T47D (cell line): ENCODE results near the gene LRBA.
"Not testable (repeated sequence)": the region's sequence is repeated elsewhere in the genome, so short reads cannot be mapped to it uniquely, and the experiment has no call there.

Experiments
- DNase-seq, 2 experiments: peaks; one replicate each; pipeline versions ENCODE4 v3.0.0 to v3.0.0-alpha.2; 2011 to 2012; ENCODE audit warnings: low read depth in 1 of 2, low spot score in 1 of 2
- JUND ChIP-seq: IDR thresholded peaks from 2 replicates; pipeline ENCODE4 v1.6.1; 2012; ENCODE audit warnings: low read depth
- in situ Hi-C: cut with HindIII; loops from 2 replicates; pipeline ENCODE4 v1.10.0; 2016; ENCODE audit warnings: low sequenced_read_pairs, low pct_unique_long_range_greater_than_20kb

LRBA gene

GRCh38 chr4:150978738-150979575 is 36.1 kb downstream of the LRBA start:
- in situ Hi-C loops: no loop called here
- peak in 1 of 2 experiments; percentile 34 for DNase-seq
- no peak for TF ChIP-seq JUND

- in situ Hi-C loops: no loop called here
- no peak for TF ChIP-seq JUND
- DNase-seq: no peak
Observed at GRCh38 chr4:150976478-150977118, 38.5 kb downstream of the LRBA start.

- no peak for TF ChIP-seq JUND
- in situ Hi-C loops: no loop called here
- no peak for DNase-seq
Observed at GRCh38 chr4:150974750-150975149, 40.3 kb downstream of the LRBA start.

- TF ChIP-seq JUND: no peak
- no peak for DNase-seq
- in situ Hi-C loops: no loop called here
Observed at GRCh38 chr4:150974252-150974640, 40.8 kb downstream of the LRBA start.

GRCh38 chr4:150973626-150974251 is 41.3 kb downstream of the LRBA start:
- peak in 1 of 2 experiments; percentile 28 for DNase-seq
- no peak for TF ChIP-seq JUND
- in situ Hi-C loops: no loop called here

GRCh38 chr4:150972592-150972991 is 42.5 kb downstream of the LRBA start:
- no peak for TF ChIP-seq JUND
- in situ Hi-C loops: no loop called here
- no peak for DNase-seq

- in situ Hi-C loops: no loop called here
- no peak for DNase-seq
- no peak for TF ChIP-seq JUND
Observed at GRCh38 chr4:150971901-150972300, 43.2 kb downstream of the LRBA start.

GRCh38 chr4:150970685-150971151 is 44.4 kb downstream of the LRBA start:
- no peak for DNase-seq
- in situ Hi-C loops: no loop called here
- no peak for TF ChIP-seq JUND

GRCh38 chr4:150964754-150965153 is 50.3 kb downstream of the LRBA start:
- in situ Hi-C loops: no loop called here
- TF ChIP-seq JUND: no peak
- no peak for DNase-seq

- not testable (repeated sequence) for DNase-seq
Observed at GRCh38 chr4:150963602-150964345, 51.3 kb downstream of the LRBA start.

GRCh38 chr4:150962245-150962644 is 52.8 kb downstream of the LRBA start:
- DNase-seq: no peak
- in situ Hi-C loops: no loop called here
- TF ChIP-seq JUND: no peak

More at GRCh38 chr4:150963602-150964345, 51.3 kb downstream of the LRBA start:
- in situ Hi-C loops: not testable (repeated sequence)

- in situ Hi-C loops: no loop called here
Observed at GRCh38 chr4:150961566-150961965, 53.5 kb downstream of the LRBA start.

More at GRCh38 chr4:150961566-150961965, 53.5 kb downstream of the LRBA start:
- TF ChIP-seq JUND: no peak
- no peak for DNase-seq
